Stimulated activated CD8-positive, alpha-beta memory T cell treated with anti-CD3 and anti-CD28 coated beads, Interleukin-12 subunit alpha, Interleukin-12 subunit beta, amount 100 ng/mL, for 24 hours (primary cell): ENCODE measurements around the gene SDC3.
"Not testable (repeated sequence)": the region's sequence is repeated elsewhere in the genome, so short reads cannot be mapped to it uniquely, and the experiment has no call there.

Experiments
- DNase-seq: peaks from one replicate; pipeline ENCODE4 v3.0.0-alpha.2; 2020; ENCODE audit errors: extremely low read depth

SDC3 gene

DNA sequence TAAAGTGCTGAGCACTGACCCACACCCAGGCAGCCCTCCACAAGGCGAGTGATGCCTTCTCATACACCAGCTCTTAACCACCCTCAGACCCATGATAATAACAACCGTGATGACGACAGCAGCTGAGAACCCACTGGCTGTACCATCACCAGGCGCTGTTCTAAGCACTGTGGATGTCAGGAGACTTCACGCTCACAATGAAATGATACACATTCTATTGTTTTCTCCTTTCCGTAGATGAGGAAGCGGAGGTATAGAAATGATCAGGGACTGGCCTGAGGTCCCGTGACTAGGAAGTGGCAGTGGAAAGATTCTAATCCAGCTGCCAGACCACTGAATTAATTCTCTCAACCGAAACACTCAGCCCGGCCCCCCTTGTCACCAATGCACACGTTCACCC lies 32.6 kb downstream of the SDC3 start:
- DNase-seq, result no peak

DNA sequence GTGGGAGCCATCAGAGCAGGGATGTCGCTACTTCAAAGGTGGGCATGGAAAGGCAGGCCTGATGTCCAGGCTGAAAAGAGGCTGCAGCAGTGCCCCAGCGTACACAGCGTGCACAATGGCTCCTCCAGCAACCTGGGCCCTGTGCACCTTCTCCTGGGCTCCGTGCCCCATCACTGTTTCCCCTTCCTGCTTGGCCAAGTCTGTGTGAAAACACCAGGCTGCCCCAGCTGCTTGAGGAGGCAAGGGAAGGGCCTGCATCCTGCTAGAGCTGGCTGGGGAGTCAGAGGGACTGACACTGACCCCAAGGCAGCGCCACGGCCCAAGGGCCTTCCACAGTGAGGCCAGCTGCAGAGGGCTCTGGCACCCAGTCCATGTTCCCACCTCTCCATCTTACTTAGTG lies 33.4 kb downstream of the SDC3 start:
- DNase-seq, result no peak

DNA sequence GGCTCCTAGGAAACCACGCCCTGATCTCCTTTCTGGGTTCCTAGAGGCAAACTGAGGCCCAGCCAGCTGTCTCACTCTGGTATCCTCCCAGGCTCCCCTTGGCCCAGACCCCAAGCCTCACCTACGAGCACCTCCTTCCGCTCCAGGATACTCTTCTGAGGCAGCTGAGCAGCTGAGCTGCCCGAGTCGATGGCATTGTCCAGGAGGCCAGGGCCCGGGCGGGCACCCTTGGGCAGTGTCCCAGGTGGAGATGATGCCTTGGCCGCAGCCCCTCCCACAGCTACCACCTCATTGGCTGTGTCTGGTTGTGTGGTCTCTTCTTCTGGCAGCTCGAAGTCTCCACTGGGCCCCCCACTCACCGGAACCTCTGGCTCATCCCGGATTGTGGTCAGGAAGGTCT lies 34.4 kb downstream of the SDC3 start:
- DNase-seq, result no peak

GRCh38 chr1:30872948-30873263 lies 35.7 kb downstream of the SDC3 start:
- DNase-seq, result no peak

- DNase-seq, result no peak
Measured at GRCh38 chr1:30872033-30872947, 36.3 kb downstream of the SDC3 start.

DNA sequence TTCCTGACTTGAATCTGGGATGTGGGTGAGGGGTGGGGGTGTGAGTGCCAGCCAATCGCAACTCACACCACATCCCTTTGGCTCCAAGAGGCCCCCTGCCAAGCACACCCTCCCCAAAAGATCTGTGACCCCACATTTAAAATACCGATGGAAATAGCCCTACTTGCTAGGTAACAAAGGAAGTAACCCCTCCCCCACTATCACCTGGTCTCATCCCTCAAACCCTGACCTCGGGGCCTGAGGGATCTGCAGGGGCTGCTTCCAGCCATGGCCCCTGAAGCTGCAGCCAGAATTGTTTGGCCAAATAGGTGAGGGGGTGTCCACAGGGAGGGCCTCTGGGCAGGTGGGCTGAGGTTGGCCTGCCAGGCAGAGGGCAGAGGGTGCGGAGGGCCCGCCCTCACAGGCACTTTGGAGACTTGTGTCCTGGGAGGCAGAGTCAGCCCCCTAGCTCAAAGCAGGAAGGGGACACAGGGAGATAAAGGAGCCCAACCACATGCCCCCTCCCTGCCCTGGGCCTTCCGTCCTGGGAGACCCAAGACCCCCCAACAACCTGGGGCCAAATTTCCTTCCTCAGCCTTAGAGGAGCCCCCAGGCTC lies 37.2 kb downstream of the SDC3 start:
- no peak for DNase-seq

DNA sequence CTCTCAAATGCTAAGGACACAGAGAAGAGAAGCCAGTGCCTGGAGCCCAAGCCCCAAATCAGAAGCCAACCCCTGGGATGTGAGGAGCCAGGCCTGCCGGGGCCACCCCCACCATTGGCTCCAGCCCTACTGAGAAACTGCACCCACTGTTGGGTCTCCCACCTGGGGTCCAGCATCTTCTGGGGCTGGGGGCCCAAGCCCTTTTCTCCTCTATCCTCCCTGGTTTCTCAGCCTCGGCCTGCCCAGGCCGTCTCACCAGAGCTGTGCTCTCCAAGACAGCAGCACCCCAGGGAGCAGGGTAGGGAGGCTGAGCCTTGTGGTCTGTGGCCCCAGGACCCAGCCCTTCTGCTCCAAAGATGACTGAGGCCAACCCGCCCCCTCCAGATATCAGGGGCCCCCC lies 37.9 kb downstream of the SDC3 start:
- no peak for DNase-seq

DNA sequence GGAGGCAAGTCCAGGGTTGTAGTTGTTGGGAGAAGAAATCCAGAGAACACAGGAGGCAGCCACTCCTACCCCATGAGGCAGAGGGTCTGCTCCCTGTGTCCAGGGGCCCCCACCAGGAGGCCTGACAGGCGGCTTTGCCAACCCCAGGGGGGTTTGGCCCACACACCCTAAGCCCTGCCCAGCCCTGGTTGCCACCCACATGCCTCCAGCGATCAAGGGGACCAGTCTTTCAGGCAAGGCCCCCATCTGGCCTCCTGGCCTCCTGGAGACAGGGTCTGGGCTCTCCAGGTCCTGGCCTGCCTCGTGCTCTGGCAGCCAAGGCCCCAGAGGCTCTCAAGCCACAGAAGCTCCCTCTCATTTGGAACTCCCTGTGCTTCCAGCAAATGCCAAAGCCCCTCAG lies 38.5 kb downstream of the SDC3 start:
- DNase-seq, result no peak

- no peak for DNase-seq
Measured at GRCh38 chr1:30868833-30869435, 39.6 kb downstream of the SDC3 start.

GRCh38 chr1:30868057-30868456 lies 40.5 kb downstream of the SDC3 start:
- not testable (repeated sequence) for DNase-seq

DNA sequence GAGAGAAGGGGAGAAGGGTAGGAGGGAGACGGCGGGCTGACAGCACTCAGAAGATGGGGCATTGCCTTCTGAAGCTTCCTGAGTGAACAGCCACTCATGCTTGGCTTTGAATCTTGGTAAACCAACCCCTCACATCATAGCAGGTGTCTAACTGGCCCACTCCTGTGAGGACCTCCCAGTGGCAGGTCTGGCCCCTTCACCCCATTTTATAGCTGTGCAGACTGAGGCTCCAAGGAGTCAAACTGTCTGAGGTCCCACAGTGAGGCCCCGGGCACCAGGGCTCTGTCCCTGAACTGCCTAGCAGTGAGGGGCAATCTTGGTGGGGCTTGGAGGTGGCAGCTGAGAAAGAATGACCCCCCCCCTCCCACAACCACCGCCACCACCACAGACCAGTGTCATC lies 41.0 kb downstream of the SDC3 start:
- DNase-seq, result no peak

GRCh38 chr1:30866594-30866993 lies 42.0 kb downstream of the SDC3 start:
- no peak for DNase-seq

GRCh38 chr1:30864681-30865080 lies 43.9 kb downstream of the SDC3 start:
- DNase-seq, result no peak

GRCh38 chr1:30863858-30864604 lies 44.5 kb downstream of the SDC3 start:
- DNase-seq, result no peak

DNA sequence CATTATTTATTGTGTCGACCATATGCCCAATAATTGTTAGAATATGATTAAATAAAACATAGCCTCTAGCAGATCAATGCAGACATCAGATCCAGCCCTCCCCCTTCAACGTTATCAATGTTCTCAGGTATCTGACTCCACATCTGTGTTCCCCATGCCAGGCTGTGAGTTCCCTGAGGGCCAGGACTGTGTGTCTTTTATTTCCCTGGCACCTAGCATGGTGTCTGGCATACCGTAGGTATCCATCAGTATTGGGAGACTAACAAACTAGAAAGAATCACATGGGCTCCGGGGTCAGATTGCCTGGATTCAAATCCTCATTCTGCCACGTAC lies 48.3 kb downstream of the SDC3 start:
- no peak for DNase-seq

DNA sequence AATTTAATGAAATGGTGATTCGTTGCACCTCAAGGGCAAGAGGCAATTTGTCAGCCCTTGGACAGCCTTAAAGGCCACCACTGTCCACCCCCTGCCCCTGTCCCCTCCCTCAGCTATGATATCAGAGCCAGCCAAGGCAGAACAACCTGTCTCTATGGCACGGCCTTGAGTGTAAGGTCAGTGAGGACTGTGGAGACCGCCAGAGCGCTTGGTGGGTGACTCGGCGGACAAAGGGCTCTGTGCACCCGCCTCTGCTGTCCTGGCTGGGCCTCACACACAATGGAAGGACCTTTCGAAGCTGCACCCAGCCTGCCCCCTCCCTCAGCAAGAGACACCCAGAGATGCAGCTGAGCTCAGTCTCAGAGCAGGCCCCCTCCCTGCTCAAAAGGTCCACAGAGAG lies 50.6 kb downstream of the SDC3 start:
- no peak for DNase-seq

GRCh38 chr1:30857062-30857461 lies 51.5 kb downstream of the SDC3 start:
- no peak for DNase-seq

DNA sequence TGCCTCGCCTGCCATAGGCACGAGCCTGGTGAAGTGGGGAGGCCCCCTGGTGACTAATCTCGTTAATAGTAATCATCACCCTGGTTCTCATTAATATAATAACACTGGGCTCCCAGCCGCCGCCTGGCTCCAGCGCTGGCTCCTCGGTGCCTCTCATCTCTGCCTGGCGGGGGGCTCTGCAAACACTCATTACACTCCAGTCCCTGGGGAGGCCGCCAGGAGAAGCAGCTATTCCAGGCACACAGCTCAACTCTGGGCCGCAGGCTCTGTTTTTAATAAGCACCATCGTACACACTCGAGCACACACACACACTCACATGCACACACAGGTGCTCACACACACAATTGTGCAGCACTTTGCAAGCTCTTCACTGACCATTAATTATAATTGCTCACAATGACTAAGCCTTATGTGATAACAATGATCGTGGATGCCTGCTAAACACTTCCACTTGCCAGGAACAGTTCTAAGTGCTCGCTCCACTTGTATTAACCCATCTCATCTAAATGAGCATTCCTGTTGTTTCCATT lies 52.2 kb downstream of the SDC3 start:
- no peak for DNase-seq

- no peak for DNase-seq
Measured at GRCh38 chr1:30855686-30856259, 52.8 kb downstream of the SDC3 start.

GRCh38 chr1:30853350-30853749 lies 55.2 kb downstream of the SDC3 start:
- DNase-seq, result no peak

DNA sequence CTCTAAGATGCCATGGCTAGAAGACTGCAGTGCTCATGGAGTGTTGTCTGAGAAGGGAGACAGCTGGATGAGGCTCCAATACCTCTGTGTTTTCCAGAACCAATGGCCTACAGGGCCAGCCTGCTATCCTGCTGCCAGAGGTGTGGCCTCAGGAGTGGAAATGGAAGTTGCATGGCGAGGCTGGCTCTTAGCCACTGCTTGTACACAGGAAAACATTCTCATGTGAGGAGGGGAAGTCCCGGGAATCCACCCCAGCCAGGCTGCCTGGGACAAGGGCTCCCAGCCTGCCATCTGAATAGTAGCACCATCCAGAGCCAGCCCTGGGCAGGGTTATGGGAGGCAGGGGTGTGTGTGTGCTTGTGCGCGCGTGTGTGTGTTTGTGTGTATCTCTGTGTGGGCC lies 56.5 kb downstream of the SDC3 start:
- DNase-seq, result no peak

GRCh38 chr1:30851286-30851685 lies 57.3 kb downstream of the SDC3 start:
- no peak for DNase-seq
